TTC549 (cell line): ENCODE measurements around the gene MPEG1.

Source experiments
- FAIRE-seq: peaks from 2 replicates; lab custom pipeline; 2012; peaks lifted over from hg19 to GRCh38; lab: Jason Lieb, UNC

The MPEG1 gene

GRCh38 chr11:59187035-59187434 lies 25.7 kb downstream of the MPEG1 start:
- no peak for FAIRE-seq

GRCh38 chr11:59186130-59186594 lies 26.6 kb downstream of the MPEG1 start:
- no peak for FAIRE-seq

- no peak for FAIRE-seq
Observed at GRCh38 chr11:59185386-59185945, 27.3 kb downstream of the MPEG1 start.

GRCh38 chr11:59184691-59185339 lies 27.9 kb downstream of the MPEG1 start:
- FAIRE-seq = no peak

GRCh38 chr11:59183771-59184170 lies 29.0 kb downstream of the MPEG1 start:
- FAIRE-seq = no peak

- no peak for FAIRE-seq
Observed at GRCh38 chr11:59182457-59183151, 30.1 kb downstream of the MPEG1 start.

GRCh38 chr11:59181746-59182456 lies 30.8 kb downstream of the MPEG1 start:
- no peak for FAIRE-seq

- FAIRE-seq = no peak
Observed at GRCh38 chr11:59180907-59181306, 31.8 kb downstream of the MPEG1 start.

GRCh38 chr11:59180168-59180776 lies 32.5 kb downstream of the MPEG1 start:
- FAIRE-seq = no peak

GRCh38 chr11:59179121-59179520 lies 33.6 kb downstream of the MPEG1 start:
- no peak for FAIRE-seq

- FAIRE-seq = no peak
Observed at GRCh38 chr11:59178402-59178801, 34.3 kb downstream of the MPEG1 start.

- FAIRE-seq = no peak
Observed at GRCh38 chr11:59176330-59176729, 36.4 kb downstream of the MPEG1 start.

- no peak for FAIRE-seq
Observed at GRCh38 chr11:59175091-59175501, 37.6 kb downstream of the MPEG1 start.

- no peak for FAIRE-seq
Observed at GRCh38 chr11:59174664-59175033, 38.1 kb downstream of the MPEG1 start.

- FAIRE-seq = no peak
Observed at GRCh38 chr11:59173964-59174663, 38.6 kb downstream of the MPEG1 start.

GRCh38 chr11:59173080-59173963 lies 39.4 kb downstream of the MPEG1 start:
- FAIRE-seq = no peak

GRCh38 chr11:59172345-59173079 lies 40.2 kb downstream of the MPEG1 start:
- FAIRE-seq = no peak

GRCh38 chr11:59171508-59172322 lies 41.0 kb downstream of the MPEG1 start, which contains the start of gene DTX4:
Gene DTX4, plus strand, starts transcription at chr11:59172132. Its CDS starts 464 bp downstream, at chr11:59172596.
- FAIRE-seq = no peak

GRCh38 chr11:59164028-59164427 lies 48.7 kb downstream of the MPEG1 start:
- FAIRE-seq = no peak
